ENCODE results near the gene INKA2. TPM values are rescaled to one million over a fixed set of nuclear protein-coding genes. Genes with fewer than 3 reads are reported as not detected.

Gene INKA2
- total and polyA plus RNA-seq, 2 of the 4 experiments (the other 2 are of a cell fraction) = 2.2 to 2.6 TPM

- dilution Hi-C loops (cut with HindIII; ENCODE audit: low sequenced_read_pairs, unreplicated experiment) (loop anchor here (25.0 kb wide), 1 partner anchor 309 kb away; the partner anchor contains the start of gene C1orf162), intact Hi-C loops (cut with micrococcal nuclease) (no loop called here), in situ Hi-C loops (cut with MboI; ENCODE audit: low sequenced_read_pairs) (no loop called here)
- Histone ChIP-seq H3K27me3 (ENCODE audit: control insufficient read depth, insufficient read depth, low read length) (no peaks in the 10 kb centered on the region), H3K18ac (ENCODE audit: low read depth, low read length) (no peak overlapping the region), H2BK5ac (ENCODE audit: low read depth, low read length, poor library complexity, severe bottlenecking) (no peak overlapping the region), H2BK120ac (ENCODE audit: low read depth, low read length) (no peak overlapping the region), H3K9me1 (ENCODE audit: insufficient read depth, low read length) (peaks cover 3% of the 10 kb centered on the region; the same call in 1 of the 2 replicates), H3K23ac (ENCODE audit: low read depth, low read length) (no peak overlapping the region), H2AK5ac (ENCODE audit: low read depth, low read length) (no peak overlapping the region), H3K9ac (ENCODE audit: low read depth, low read length) (no peak overlapping the region), H2AFZ (replicated peaks; ENCODE audit: low read length, poor library complexity) (no peak overlapping the region), H4K20me1 (ENCODE audit: insufficient read depth, low read length) (no peaks in the 10 kb centered on the region), H3K27ac (ENCODE audit: insufficient read depth, low read length) (no peak overlapping the region), H4K5ac (ENCODE audit: low read depth, low read length) (no peak overlapping the region), H3K4me1 (ENCODE audit: control insufficient read depth, insufficient read depth, low read length) (peaks cover 4% of the 10 kb centered on the region), H2AK9ac (replicated peaks; ENCODE audit: low read depth, low read length, poor library complexity) (no peak overlapping the region), H3K14ac (replicated peaks; ENCODE audit: low read depth, low read length) (no peak overlapping the region), H3K79me1 (ENCODE audit: low read depth in 1 of 2, low read length in 2 of 2) (peaks cover 4 to 5% of the 10 kb centered on the region in 2 experiments; a peak in 2 of 4 replicates), H3K9me3 (ENCODE audit: control insufficient read depth, insufficient read depth, low read length) (no peaks in the 10 kb centered on the region), H3K4me2 (ENCODE audit: low read depth, low read length) (no peak overlapping the region), H3K56ac (ENCODE audit: extremely low read depth, insufficient read depth, low read length) (no peak overlapping the region), H3K4me3 (ENCODE audit: insufficient read depth, low read depth, low read length) (no peak overlapping the region), H4K91ac (ENCODE audit: insufficient read depth, low read depth, low read length) (no peak overlapping the region), H2BK20ac (ENCODE audit: low read depth, low read length) (no peak overlapping the region), H4K8ac (ENCODE audit: low read depth in 2 of 2, low read length in 2 of 2) (no peak overlapping the region), H3K4ac (ENCODE audit: low read depth, low read length) (no peak overlapping the region), H3K36me3 (ENCODE audit: control insufficient read depth, insufficient read depth, low read length) (peaks cover 4% of the 10 kb centered on the region), H2BK15ac (ENCODE audit: low read depth, low read length) (no peak overlapping the region)
- CTCF ChIA-PET = interaction anchor here (0.6 to 2.5 kb wide), 2 partner anchors 263 to 696 kb away, joined by 3 to 9 read pairs; no protein-coding TSS in a partner anchor
- no CpG with 5 or more reads among the region's 4 CpGs for WGBS, 2 experiments (ENCODE audit: extremely low coverage in 2 of 2, insufficient read length in 1 of 2)
- BruUV-seq (replicated peaks) = no TSS peak
- no peak for ATAC-seq (ENCODE audit: low read depth)
- POLR2A ChIA-PET (ENCODE audit: unreplicated experiment) = no interaction called here
- peak; percentile 16 for DNase-seq
- no peak for TF ChIP-seq RFX5 (IDR thresholded peaks at IDR 0.05; ENCODE audit: low read depth, low read length)
- no peak for TF ChIP-seq MXI1 (IDR thresholded peaks at IDR 0.05; ENCODE audit: borderline replicate concordance, low read depth, low read length)
- TF ChIP-seq MAZ (IDR thresholded peaks at IDR 0.05; ENCODE audit: borderline replicate concordance, low read depth, low read length) = no peak
- no peak for TF ChIP-seq NFE2L2 (IDR thresholded peaks at IDR 0.05; ENCODE audit: low read depth, low read length)
- TF ChIP-seq POLR2A (IDR thresholded peaks at IDR 0.05; ENCODE audit: low read depth, low read length) = no peak
- no peak for TF ChIP-seq RAD21 (IDR thresholded peaks at IDR 0.05; ENCODE audit: low read length)
- TF ChIP-seq CHD1 (IDR thresholded peaks at IDR 0.05; ENCODE audit: low read depth, low read length) = no peak
- TF ChIP-seq, protein P1, sequence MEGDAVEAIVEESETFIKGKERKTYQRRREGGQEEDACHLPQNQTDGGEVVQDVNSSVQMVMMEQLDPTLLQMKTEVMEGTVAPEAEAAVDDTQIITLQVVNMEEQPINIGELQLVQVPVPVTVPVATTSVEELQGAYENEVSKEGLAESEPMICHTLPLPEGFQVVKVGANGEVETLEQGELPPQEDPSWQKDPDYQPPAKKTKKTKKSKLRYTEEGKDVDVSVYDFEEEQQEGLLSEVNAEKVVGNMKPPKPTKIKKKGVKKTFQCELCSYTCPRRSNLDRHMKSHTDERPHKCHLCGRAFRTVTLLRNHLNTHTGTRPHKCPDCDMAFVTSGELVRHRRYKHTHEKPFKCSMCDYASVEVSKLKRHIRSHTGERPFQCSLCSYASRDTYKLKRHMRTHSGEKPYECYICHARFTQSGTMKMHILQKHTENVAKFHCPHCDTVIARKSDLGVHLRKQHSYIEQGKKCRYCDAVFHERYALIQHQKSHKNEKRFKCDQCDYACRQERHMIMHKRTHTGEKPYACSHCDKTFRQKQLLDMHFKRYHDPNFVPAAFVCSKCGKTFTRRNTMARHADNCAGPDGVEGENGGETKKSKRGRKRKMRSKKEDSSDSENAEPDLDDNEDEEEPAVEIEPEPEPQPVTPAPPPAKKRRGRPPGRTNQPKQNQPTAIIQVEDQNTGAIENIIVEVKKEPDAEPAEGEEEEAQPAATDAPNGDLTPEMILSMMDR (conservative IDR thresholded peaks at IDR 0.05; ENCODE audit: low read depth, low read length) = no peak
- TF ChIP-seq, protein P2, sequence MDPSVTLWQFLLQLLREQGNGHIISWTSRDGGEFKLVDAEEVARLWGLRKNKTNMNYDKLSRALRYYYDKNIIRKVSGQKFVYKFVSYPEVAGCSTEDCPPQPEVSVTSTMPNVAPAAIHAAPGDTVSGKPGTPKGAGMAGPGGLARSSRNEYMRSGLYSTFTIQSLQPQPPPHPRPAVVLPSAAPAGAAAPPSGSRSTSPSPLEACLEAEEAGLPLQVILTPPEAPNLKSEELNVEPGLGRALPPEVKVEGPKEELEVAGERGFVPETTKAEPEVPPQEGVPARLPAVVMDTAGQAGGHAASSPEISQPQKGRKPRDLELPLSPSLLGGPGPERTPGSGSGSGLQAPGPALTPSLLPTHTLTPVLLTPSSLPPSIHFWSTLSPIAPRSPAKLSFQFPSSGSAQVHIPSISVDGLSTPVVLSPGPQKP (IDR thresholded peaks at IDR 0.05; ENCODE audit: borderline replicate concordance, low read depth, low read length) = no peak
- TF ChIP-seq SMC3 (IDR thresholded peaks at IDR 0.05; ENCODE audit: low read depth, low read length) = no peak
- TF ChIP-seq BHLHE40 (IDR thresholded peaks at IDR 0.05; ENCODE audit: low read depth, low read length) = no peak
- TF ChIP-seq MAFK (IDR thresholded peaks at IDR 0.05; ENCODE audit: low read depth, low read length) = no peak
- no peak for TF ChIP-seq RCOR1 (IDR thresholded peaks at IDR 0.05; ENCODE audit: insufficient replicate concordance, low read length)
- TF ChIP-seq FOS (IDR thresholded peaks at IDR 0.05; ENCODE audit: low read depth, low read length) = no peak
- no peak for TF ChIP-seq USF2 (IDR thresholded peaks at IDR 0.05; ENCODE audit: low read depth, low read length)
- no peak for TF ChIP-seq CEBPB (IDR thresholded peaks at IDR 0.05; ENCODE audit: low read depth, low read length)
Observed at GRCh38 chr1:111770916-111771315, 31.7 kb upstream of the INKA2 start.
